K562 (cell line): Measurements from ENCODE around the gene STK36. TPM values are rescaled to one million over a fixed set of nuclear protein-coding genes. Genes with fewer than 3 reads are reported as not detected.
A peak's percentile ranks its signal among the peaks of the same experiment; 100 is the strongest.

Experiments used
- ATAC-seq: fragments of 200-7000 bp; cut with Tn5 transposase; 3 replicates; pipeline ENCODE4 v1.9.1; 2020; ENCODE audit warnings: moderate library complexity
- BruUV-seq: library from RNA; stranded (reverse); fragments of 400-500 nt; replicated peaks from 2 replicates; lab custom pipeline; 2021; lab: Mats Ljungman, UMichigan
- CTCF ChIA-PET: fragments of 300-600 bp; formaldehyde crosslinking; extraction: SDS; loops from one replicate; lab custom pipeline; 2021; ENCODE audit warnings: low intra/inter-chr PET ratio; lab: Yijun Ruan, JAX
- POLR2A ChIA-PET: fragments of 300-600, 350-650 bp; sonication (Branson Sonifier 250); formaldehyde crosslinking; extraction: SDS; loops from one replicate; lab custom pipeline; 2021; ENCODE audit warnings: antibody characterized with exemption, inconsistent platforms; lab: Yijun Ruan, JAX
- DNase-seq, 4 experiments: peaks; one replicate each; pipeline versions ENCODE4 v3.0.0 to v3.0.0-alpha.2; 2011 to 2018; ENCODE audit warnings: low spot score in 3 of 4, mixed read lengths in 3 of 4; ENCODE audit errors: extremely low read depth in 1 of 4
- FAIRE-seq: peaks from 2 replicates; lab custom pipeline; 2011; peaks lifted over from hg19 to GRCh38; lab: Jason Lieb, UNC
- H2AFZ ChIP-seq: 2 replicates; pipeline ENCODE4 v1.6.0; 2011; ENCODE audit warnings: low read depth, low read length, control low read depth, inconsistent platforms
- H3K27ac ChIP-seq: fragments of 200-600 bp; 3 replicates; pipeline ENCODE4 v1.8.0; 2011; ENCODE audit warnings: low read depth, mild to moderate bottlenecking, control low read depth, inconsistent platforms, low read length, moderate library complexity, mixed read lengths; ENCODE audit errors: extremely low read depth
- H3K27me3 ChIP-seq, 2 experiments: fragments of 300-600 bp in 1 of 2; 2 replicates in 1 of 2; 3 replicates in 1 of 2; pipeline versions ENCODE4 v1.6.0 to v1.8.0; 2011; ENCODE audit warnings: inconsistent platforms in 2 of 2, low read length in 2 of 2, mild to moderate bottlenecking in 1 of 2, mixed read lengths in 1 of 2, moderate library complexity in 1 of 2; ENCODE audit not compliant: control insufficient read depth in 2 of 2, insufficient read depth in 2 of 2
- H3K36me3 ChIP-seq: fragments of 300-600 bp; 3 replicates; pipeline ENCODE4 v1.8.0; 2011; ENCODE audit warnings: mild to moderate bottlenecking, low read length, inconsistent platforms; ENCODE audit not compliant: control insufficient read depth, insufficient read depth
- H3K4me1 ChIP-seq, 2 experiments: fragments of 200-600 bp in 1 of 2; replicated peaks in 1 of 2; 2 replicates in 1 of 2; 3 replicates in 1 of 2; pipeline versions ENCODE4 v1.5.1 to v1.8.0; 2011; ENCODE audit warnings: inconsistent platforms in 2 of 2, low read length in 2 of 2, mild to moderate bottlenecking in 1 of 2, mixed read lengths in 1 of 2, moderate library complexity in 1 of 2; ENCODE audit not compliant: control insufficient read depth in 2 of 2, insufficient read depth in 2 of 2
- H3K4me2 ChIP-seq: 2 replicates; pipeline ENCODE4 v1.6.1; 2011; ENCODE audit warnings: low read length, control low read depth, inconsistent platforms, mixed read lengths; ENCODE audit not compliant: insufficient read depth
- H3K4me3 ChIP-seq: fragments of 200-600 bp; sonication (generic), shearing (Covaris generic); 2 replicates; pipeline ENCODE4 v1.5.1; 2016; ENCODE audit warnings: control low read depth, inconsistent platforms
- H3K79me2 ChIP-seq: fragments of 200-600 bp; 3 replicates; pipeline ENCODE4 v1.8.0; 2011; ENCODE audit warnings: low read length, inconsistent platforms; ENCODE audit not compliant: control insufficient read depth, insufficient read depth
- H3K9ac ChIP-seq, 2 experiments: 2 replicates each; pipeline versions ENCODE4 v1.6.0 to v1.6.1; 2011; ENCODE audit warnings: low read depth in 2 of 2, low read length in 2 of 2, control low read depth in 1 of 2, inconsistent platforms in 1 of 2, mild to moderate bottlenecking in 1 of 2, mixed read lengths in 1 of 2; ENCODE audit not compliant: insufficient read depth in 1 of 2
- H3K9me1 ChIP-seq: one replicate; pipeline ENCODE4 v1.6.0; 2011; ENCODE audit warnings: inconsistent platforms, mild to moderate bottlenecking, low read length, moderate library complexity; ENCODE audit not compliant: control insufficient read depth, insufficient read depth
- H3K9me3 ChIP-seq: replicated peaks from 2 replicates; pipeline ENCODE4 v1.5.1; 2011; ENCODE audit warnings: low read depth, low read length, inconsistent platforms; ENCODE audit not compliant: control insufficient read depth, insufficient read depth
- H4K20me1 ChIP-seq: replicated peaks from 2 replicates; pipeline ENCODE4 v1.6.1; 2011; ENCODE audit warnings: low read length, inconsistent platforms, mixed read lengths; ENCODE audit not compliant: control insufficient read depth, insufficient read depth
- BACH1 ChIP-seq: fragments of 200-800 bp; sonication (Bioruptor generic); IDR thresholded peaks from 2 replicates; pipeline ENCODE4 v1.6.1; 2016; ENCODE audit warnings: missing genetic modification characterization, missing compliant biosample characterization
- CTBP1 ChIP-seq: fragments of 450-650 bp; IDR thresholded peaks from 2 replicates; pipeline ENCODE4 v1.6.1; 2016; ENCODE audit warnings: borderline replicate concordance
- FOXO4 ChIP-seq: fragments of 450-650 bp; formaldehyde crosslinking; IDR thresholded peaks from 2 replicates; pipeline ENCODE4 v1.4.0; 2020; ENCODE audit warnings: mild to moderate bottlenecking, moderate library complexity
- MAFG ChIP-seq: fragments of 450-650 bp; conservative IDR thresholded peaks from 2 replicates; pipeline ENCODE4 v1.6.1; 2016; ENCODE audit warnings: missing genetic modification characterization, missing compliant biosample characterization
- MAFK ChIP-seq: IDR thresholded peaks from 2 replicates; pipeline ENCODE4 v1.6.1; 2011; ENCODE audit warnings: low read length, improper control_type of control experiment
- MECOM ChIP-seq: fragments of 250-450 bp; sonication (Bioruptor Pico); IDR thresholded peaks from 2 replicates; pipeline ENCODE4 v1.8.0; 2022; ENCODE audit warnings: inconsistent platforms
- MLX ChIP-seq, 2 experiments: fragments of 450-650 bp in 1 of 2; sonication (generic) in 1 of 2; formaldehyde crosslinking; conservative IDR thresholded peaks; 2 replicates each; pipeline versions ENCODE4 v1.4.0 to v1.8.1; 2020 to 2022; ENCODE audit warnings: mild to moderate bottlenecking in 1 of 2, missing genetic modification reagents in 1 of 2
- NR3C1 ChIP-seq: sonication (generic); formaldehyde crosslinking; IDR thresholded peaks from 2 replicates; pipeline ENCODE4 v1.8.1; 2022; ENCODE audit warnings: missing genetic modification reagents
- RBM25 ChIP-seq: fragments of 200-400 bp; formaldehyde crosslinking; IDR thresholded peaks from 2 replicates; pipeline ENCODE4 v1.6.1; 2018; ENCODE audit warnings: low read length, low read depth, moderate library complexity; ENCODE audit not compliant: severe bottlenecking
- RBM34 ChIP-seq: fragments of 200-400 bp; formaldehyde crosslinking; IDR thresholded peaks from 2 replicates; pipeline ENCODE4 v1.6.1; 2018; ENCODE audit warnings: low read length, borderline replicate concordance; ENCODE audit not compliant: insufficient read depth
- SMARCA4 ChIP-seq: fragments of 450-650 bp; IDR thresholded peaks from 2 replicates; pipeline ENCODE4 v1.6.1; 2016
- SMARCA5 ChIP-seq: fragments of 450-650 bp; IDR thresholded peaks from 2 replicates; pipeline ENCODE4 v1.6.1; 2016
- ZBTB1 ChIP-seq: sonication (generic); formaldehyde crosslinking; IDR thresholded peaks from 2 replicates; pipeline ENCODE4 v1.8.1; 2023; ENCODE audit warnings: missing genetic modification reagents, low read depth, mild to moderate bottlenecking, borderline replicate concordance
- ZBTB49 ChIP-seq: sonication (generic); formaldehyde crosslinking; IDR thresholded peaks from 2 replicates; pipeline ENCODE4 v1.8.0; 2022; ENCODE audit warnings: missing genetic modification reagents, mild to moderate bottlenecking, borderline replicate concordance
- ZEB2 ChIP-seq: fragments of 450-650 bp; IDR thresholded peaks from 2 replicates; pipeline ENCODE4 v1.6.1; 2016
- ZNF316 ChIP-seq: fragments of 450-650 bp; IDR thresholded peaks from 2 replicates; pipeline ENCODE4 v1.6.1; 2016
- ZNF436 ChIP-seq: fragments of 250-450, 450-650 bp; sonication (Bioruptor Pico); formaldehyde crosslinking; IDR thresholded peaks from 2 replicates; pipeline ENCODE4 v1.7.0; 2020; ENCODE audit warnings: mild to moderate bottlenecking
- ZNF79 ChIP-seq: fragments of 250-450 bp; sonication (Bioruptor Pico); IDR thresholded peaks from 2 replicates; pipeline ENCODE4 v1.4.0; 2020; ENCODE audit warnings: low read depth, mild to moderate bottlenecking, moderate library complexity
- ZSCAN32 ChIP-seq: fragments of 450-650 bp; formaldehyde crosslinking; IDR thresholded peaks from 2 replicates; pipeline ENCODE4 v1.4.0; 2020; ENCODE audit warnings: mild to moderate bottlenecking, moderate library complexity
- WGBS: fragments of 100-300 bp; shearing (Covaris generic); methylation state at CpG from one replicate; pipeline ENCODE4 v1.1.6; 2016; ENCODE audit warnings: low coverage, mixed read lengths; ENCODE audit not compliant: insufficient coverage; ENCODE audit errors: missing lambda C conversion rate; 5-methylcytosine and 5-hydroxymethylcytosine counted together
- in situ Hi-C: fragments of 300-500 bp; cut with MboI; formaldehyde crosslinking; loops from 4 replicates; pipeline ENCODE4 v1.15.0; 2018; ENCODE audit warnings: inconsistent platforms, mixed read lengths
- intact Hi-C: fragments of 100-400 bp; cut with micrococcal nuclease; formaldehyde crosslinking; loops from 2 replicates; pipeline ENCODE4 v1.14.2; 2022
- polyA plus RNA-seq, 8 experiments: library from polyadenylated mRNA; depleted of rRNA in 4 of 8; stranded (reverse) in 5 of 8; unstranded in 3 of 8; fragments of >200 nt; fragmentation: Nextera tagmentation in 2 of 8; fragmentation: Illumina TruSeq in 1 of 8; extraction: Ambion mirVana in 2 of 8; extraction: Trizol in 1 of 8; gene quantifications; 2 replicates each; pipeline versions ENCODE4 v1.2.1 to v1.2.3, GENCODE V29; 2011 to 2014; ENCODE audit warnings: inconsistent platforms in 1 of 8, missing spikeins in 1 of 8
- total RNA-seq, 7 experiments: library from RNA; depleted of rRNA in 6 of 7; stranded (reverse); fragments of >200 nt in 6 of 7; fragmentation: Illumina TruSeq in 2 of 7; extraction: Trizol in 2 of 7; gene quantifications; 2 replicates each; pipeline versions ENCODE4 v1.2.1 to v1.2.3, GENCODE V29; 2011 to 2021; ENCODE audit warnings: low replicate concordance in 1 of 7

The STK36 gene
- total and polyA plus RNA-seq, 9 of the 15 experiments (the other 6 are each of a cell fraction or from before 2014, with no cell fraction given): 3.5 to 12.4 (median 6.7) TPM

- peaks cover 16% of the 10 kb centered on the region; the same call in 2 of the 3 replicates for H3K79me2 ChIP-seq
- DNase-seq (no peak), ATAC-seq (no peak), FAIRE-seq (no peak)
- H3K27me3 ChIP-seq: no peaks in the 10 kb centered on the region
- POLR2A ChIA-PET: interaction anchor here (0.7 to 2.1 kb wide), 3 partner anchors 8 to 13 kb away, joined by 3 to 11 read pairs (median 4); no protein-coding TSS in a partner anchor
- no peak overlapping the region for H3K27ac ChIP-seq
- CTCF ChIA-PET: no interaction called here
- in situ Hi-C loops: no loop called here
- H3K9ac ChIP-seq: no peak overlapping the region
- H4K20me1 ChIP-seq: peaks cover 16% of the 10 kb centered on the region; the same call in 1 of the 2 replicates
- H3K4me2 ChIP-seq: no peak overlapping the region
- intact Hi-C loops: no loop called here
- H3K4me3 ChIP-seq: no peak overlapping the region
- BruUV-seq: no TSS peak
- H3K4me1 ChIP-seq: peaks cover 0 to 4% of the 10 kb centered on the region in 2 experiments; a peak in 3 of 5 replicates
- peaks cover 24% of the 10 kb centered on the region; the same call in 2 of the 3 replicates for H3K36me3 ChIP-seq
- no peak overlapping the region for H2AFZ ChIP-seq
- WGBS: 88% methylated on average over 5 of the region's 5 CpGs
- no peaks in the 10 kb centered on the region for H3K9me3 ChIP-seq
- no peaks in the 10 kb centered on the region for H3K9me1 ChIP-seq
- TF ChIP-seq ZBTB1 (CRISPR knock-in tag): no peak
- no peak for TF ChIP-seq SMARCA5
- no peak for TF ChIP-seq SMARCA4
- TF ChIP-seq MECOM (CRISPR knock-in tag): no peak
- TF ChIP-seq ZNF316: peak; percentile 92
- TF ChIP-seq MLX (CRISPR knock-in tag; conservative IDR thresholded peaks at IDR 0.05): no peak
- TF ChIP-seq FOXO4 (CRISPR knock-in tag): no peak
- no peak for TF ChIP-seq CTBP1
- peak; percentile 76 for TF ChIP-seq MAFK
- TF ChIP-seq MAFG: peak; percentile 65; the same call in 1 of the 2 replicates
- TF ChIP-seq NR3C1 (CRISPR knock-in tag): no peak
- TF ChIP-seq ZNF436 (CRISPR knock-in tag): no peak
- TF ChIP-seq ZBTB49: no peak
- no peak for TF ChIP-seq ZEB2
- no peak for TF ChIP-seq BACH1 (tag)
- TF ChIP-seq RBM25: no peak
- TF ChIP-seq ZNF79: no peak
- TF ChIP-seq RBM34: no peak
- TF ChIP-seq ZSCAN32 (CRISPR knock-in tag): no peak
These were observed 60.3 kb downstream of the STK36 start for GRCh38 chr2:218732052-218732760.
